Calu3 (cell line): ENCODE data around the gene WIPF3. TPM values are rescaled to one million over a fixed set of nuclear protein-coding genes. Genes with fewer than 3 reads are reported as not detected.
A peak's percentile ranks its signal among the peaks of the same experiment; 100 is the strongest.

Experiments
- BruUV-seq: library from RNA; stranded (reverse); fragments of 400-500 nt; replicated peaks from 2 replicates; lab custom pipeline; 2021; lab: Mats Ljungman, UMichigan
- CTCF ChIA-PET: fragments of 300-600 bp; sonication (Branson Sonifier 250); formaldehyde crosslinking; loops from one replicate; lab custom pipeline; 2022; ENCODE audit warnings: antibody characterized with exemption; lab: Charles Lee
- DNase-seq: peaks from one replicate; pipeline ENCODE4 v3.0.0; 2022
- H3K27ac Mint-ChIP-seq: one replicate; pipeline ENCODE4 v1.8.0; 2022; ENCODE audit warnings: mixed read lengths; ENCODE audit not compliant: unreplicated experiment
- H3K27me3 Mint-ChIP-seq: one replicate; pipeline ENCODE4 v1.8.0; 2022; ENCODE audit warnings: mixed read lengths; ENCODE audit not compliant: unreplicated experiment
- H3K36me3 Mint-ChIP-seq: one replicate; pipeline ENCODE4 v1.8.0; 2022; ENCODE audit warnings: mild to moderate bottlenecking, moderate library complexity, mixed read lengths; ENCODE audit not compliant: insufficient read depth, unreplicated experiment
- H3K4me1 Mint-ChIP-seq: one replicate; pipeline ENCODE4 v1.8.0; 2022; ENCODE audit warnings: mild to moderate bottlenecking, low read depth, mixed read lengths; ENCODE audit not compliant: unreplicated experiment
- H3K4me3 Mint-ChIP-seq: one replicate; pipeline ENCODE4 v1.8.0; 2022; ENCODE audit warnings: mild to moderate bottlenecking, low read depth, moderate library complexity, mixed read lengths; ENCODE audit not compliant: unreplicated experiment
- H3K9me3 Mint-ChIP-seq: one replicate; pipeline ENCODE4 v1.8.0; 2022; ENCODE audit warnings: low read depth, mixed read lengths; ENCODE audit not compliant: unreplicated experiment
- intact Hi-C: fragments of 100-400 bp; cut with micrococcal nuclease; formaldehyde crosslinking; loops from one replicate; pipeline ENCODE4 v1.10.0; 2022; ENCODE audit not compliant: unreplicated experiment
- total RNA-seq: library from RNA; stranded (reverse); gene quantifications from 2 replicates; pipeline ENCODE4 v1.2.3, GENCODE V29; 2022
- TF ChIP-seq, protein P1 (sequence below): fragments of 200-600 bp; IDR thresholded peaks from one replicate; pipeline ENCODE4 v1.8.0; 2022; ENCODE audit warnings: antibody characterized with exemption; ENCODE audit not compliant: unreplicated experiment

WIPF3 gene
- total RNA-seq, 1 experiment from 2014 or later: 4.9 TPM

DNA sequence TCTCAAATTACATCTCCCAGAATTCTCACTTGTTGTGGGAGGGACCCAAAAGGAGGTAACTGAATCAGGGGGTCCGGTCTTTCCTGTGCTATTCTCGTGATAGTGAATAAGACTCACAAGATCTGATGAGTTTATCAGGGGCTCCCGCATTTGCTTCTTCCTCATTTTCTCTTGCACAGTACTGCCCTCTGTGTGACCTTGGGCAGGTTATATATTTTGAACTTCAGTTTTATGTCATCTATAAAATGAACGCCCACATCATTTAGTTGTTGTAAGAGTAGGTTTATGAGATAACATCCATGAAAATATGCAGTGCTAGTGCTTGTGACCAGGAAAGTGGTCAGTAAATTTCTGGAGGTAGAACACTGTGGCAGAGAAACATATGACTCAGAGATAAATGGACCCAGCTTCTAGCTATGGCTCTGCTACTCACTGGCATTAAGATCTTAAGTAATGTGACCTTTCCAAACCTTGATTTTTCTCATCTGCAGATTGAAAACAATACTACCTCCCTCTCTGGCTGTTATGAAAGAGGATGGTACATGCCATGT, 139.0 kb downstream of the WIPF3 start:
- no peak for DNase-seq
- Mint-ChIP-seq H3K36me3 (peaks cover 36% of the 10 kb centered on the region), H3K4me1 (peaks cover 10% of the 10 kb centered on the region), H3K9me3 (no peaks in the 10 kb centered on the region), H3K27ac (no peak overlapping the region), H3K4me3 (no peak overlapping the region), H3K27me3 (no peaks in the 10 kb centered on the region)
- intact Hi-C loops: loop anchor here (5.0 kb wide), 1 partner anchor 82 kb away; the partner anchor contains the start of genes FKBP14 and PLEKHA8
- CTCF ChIA-PET: interaction anchor here (1.6 kb wide), 1 partner anchor 129 kb away, joined by 3 read pairs; no protein-coding TSS in a partner anchor
- BruUV-seq: no TSS peak
- TF ChIP-seq, protein P1, sequence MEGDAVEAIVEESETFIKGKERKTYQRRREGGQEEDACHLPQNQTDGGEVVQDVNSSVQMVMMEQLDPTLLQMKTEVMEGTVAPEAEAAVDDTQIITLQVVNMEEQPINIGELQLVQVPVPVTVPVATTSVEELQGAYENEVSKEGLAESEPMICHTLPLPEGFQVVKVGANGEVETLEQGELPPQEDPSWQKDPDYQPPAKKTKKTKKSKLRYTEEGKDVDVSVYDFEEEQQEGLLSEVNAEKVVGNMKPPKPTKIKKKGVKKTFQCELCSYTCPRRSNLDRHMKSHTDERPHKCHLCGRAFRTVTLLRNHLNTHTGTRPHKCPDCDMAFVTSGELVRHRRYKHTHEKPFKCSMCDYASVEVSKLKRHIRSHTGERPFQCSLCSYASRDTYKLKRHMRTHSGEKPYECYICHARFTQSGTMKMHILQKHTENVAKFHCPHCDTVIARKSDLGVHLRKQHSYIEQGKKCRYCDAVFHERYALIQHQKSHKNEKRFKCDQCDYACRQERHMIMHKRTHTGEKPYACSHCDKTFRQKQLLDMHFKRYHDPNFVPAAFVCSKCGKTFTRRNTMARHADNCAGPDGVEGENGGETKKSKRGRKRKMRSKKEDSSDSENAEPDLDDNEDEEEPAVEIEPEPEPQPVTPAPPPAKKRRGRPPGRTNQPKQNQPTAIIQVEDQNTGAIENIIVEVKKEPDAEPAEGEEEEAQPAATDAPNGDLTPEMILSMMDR: no peak

DNA sequence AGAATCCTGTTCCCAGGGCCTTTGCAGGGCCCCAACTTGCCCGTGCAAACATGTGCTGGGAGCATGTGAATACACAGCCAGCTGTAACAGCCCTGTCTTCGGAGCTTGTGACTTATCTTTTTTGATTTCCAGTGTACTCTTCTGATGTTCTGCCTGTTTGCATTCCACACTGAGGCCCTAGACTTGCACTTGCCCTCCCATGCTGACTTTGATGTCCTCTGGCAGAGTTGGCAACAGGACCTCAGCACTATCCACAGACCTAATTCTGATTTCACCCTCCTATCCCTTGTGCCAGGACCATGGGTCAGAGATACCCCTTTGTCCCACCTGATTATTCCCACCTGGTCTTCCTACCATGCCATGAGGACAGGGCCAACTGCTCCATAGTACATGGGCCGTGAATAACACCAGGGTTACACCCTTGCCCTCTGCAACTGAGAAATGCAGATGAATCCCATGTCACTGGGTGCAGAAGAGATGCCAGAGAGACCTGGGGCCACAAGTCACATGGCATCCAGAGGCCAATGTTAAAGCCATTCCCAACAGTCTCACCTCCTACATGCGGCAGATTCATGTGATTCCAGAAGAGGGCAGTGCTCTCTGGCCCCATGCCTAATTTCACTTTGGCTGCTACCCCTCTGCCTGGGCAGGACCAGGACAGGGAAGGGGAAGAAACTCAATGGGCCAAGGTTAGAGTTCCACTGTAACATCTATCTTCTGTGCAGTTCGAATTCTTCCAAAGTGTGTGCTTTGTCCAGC, 140.3 kb downstream of the WIPF3 start:
- intact Hi-C loops: loop anchor here (2.0 to 5.0 kb wide), 2 partner anchors 81 to 116 kb away; partner anchors contain the start of genes FKBP14 and PLEKHA8
- peak; percentile 55 for DNase-seq
- peaks cover 42% of the 10 kb centered on the region for H3K36me3 Mint-ChIP-seq
- TF ChIP-seq, protein P1: peak; percentile 23
- CTCF ChIA-PET: interaction anchor here (0.6 to 1.6 kb wide), 2 partner anchors 128 to 148 kb away, joined by 3 read pairs; no protein-coding TSS in a partner anchor
- peaks cover 10% of the 10 kb centered on the region for H3K4me1 Mint-ChIP-seq
- H3K9me3 Mint-ChIP-seq: no peaks in the 10 kb centered on the region
- H3K27ac Mint-ChIP-seq: no peak overlapping the region
- H3K27me3 Mint-ChIP-seq: no peaks in the 10 kb centered on the region
- no peak overlapping the region for H3K4me3 Mint-ChIP-seq
- no TSS peak for BruUV-seq

DNA sequence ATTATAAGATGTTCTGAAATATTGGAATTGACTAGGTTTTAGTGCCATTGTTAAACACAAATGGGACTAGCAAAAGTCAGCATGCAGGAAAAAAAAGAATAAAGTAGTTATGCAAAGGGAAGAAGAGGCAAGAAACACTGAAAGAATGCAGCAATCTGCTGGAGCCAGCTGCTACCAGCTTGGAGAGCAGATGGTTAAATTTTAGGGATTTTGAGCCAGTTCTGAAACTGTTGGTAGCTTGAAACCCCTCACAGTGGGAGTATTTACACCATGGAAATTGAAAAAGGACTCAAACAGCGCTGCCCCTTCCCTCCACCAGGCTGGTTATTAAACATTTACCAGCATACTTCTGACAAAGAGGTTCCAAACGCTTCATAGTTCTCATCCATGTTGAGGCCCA, 142.3 kb downstream of the WIPF3 start:
- Mint-ChIP-seq H3K36me3 (peaks cover 40% of the 10 kb centered on the region), H3K27ac (no peak overlapping the region), H3K27me3 (no peaks in the 10 kb centered on the region), H3K4me3 (no peak overlapping the region), H3K9me3 (no peaks in the 10 kb centered on the region), H3K4me1 (peaks cover 10% of the 10 kb centered on the region)
- DNase-seq: no peak
- TF ChIP-seq, protein P1: no peak
- no TSS peak for BruUV-seq
- CTCF ChIA-PET: no interaction called here
- intact Hi-C loops: loop anchor here (5.0 kb wide), 1 partner anchor 79 kb away; the partner anchor contains the start of genes FKBP14 and PLEKHA8

DNA sequence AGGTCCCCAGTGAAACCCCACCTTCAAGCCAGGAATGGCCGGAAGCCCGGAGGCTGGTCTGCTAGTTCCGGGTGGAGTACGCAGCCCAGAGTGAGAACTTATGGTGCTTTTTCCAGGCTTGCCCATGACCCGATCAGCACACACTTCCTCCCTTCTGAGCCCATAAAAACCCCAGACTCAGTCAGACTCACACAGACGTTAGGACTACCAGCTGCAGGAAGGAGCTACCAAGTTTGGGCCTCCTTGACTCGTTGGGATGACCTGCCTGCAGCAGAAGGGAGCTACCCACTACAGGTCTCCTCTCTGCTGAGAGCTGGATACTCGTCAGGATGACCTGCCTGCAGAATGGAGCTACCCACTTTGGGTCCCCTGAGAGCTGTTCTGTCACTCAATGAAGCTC, 144.2 kb downstream of the WIPF3 start:
- no peak overlapping the region for H3K27ac Mint-ChIP-seq
- DNase-seq: no peak
- H3K9me3 Mint-ChIP-seq: no peaks in the 10 kb centered on the region
- peaks cover 49% of the 10 kb centered on the region for H3K36me3 Mint-ChIP-seq
- TF ChIP-seq, protein P1: no peak
- no peaks in the 10 kb centered on the region for H3K27me3 Mint-ChIP-seq
- peaks cover 10% of the 10 kb centered on the region for H3K4me1 Mint-ChIP-seq
- no peak overlapping the region for H3K4me3 Mint-ChIP-seq
- CTCF ChIA-PET: interaction anchor here (0.5 to 0.6 kb wide), 3 partner anchors 10 to 108 kb away, joined by 3 to 4 read pairs (median 4); no protein-coding TSS in a partner anchor
- BruUV-seq: no TSS peak
- intact Hi-C loops: no loop called here
